ENCODE data around the gene CNPPD1. TPM values are rescaled to one million over a fixed set of nuclear protein-coding genes. Genes with fewer than 3 reads are reported as not detected.

CNPPD1 gene
- total RNA-seq, 3 donors from 2014 or later = 90.4 to 138 (median 110) TPM

- ATAC-seq (no peak), DNase-seq (no peak)
- Histone ChIP-seq H3K4me3 (no peak overlapping the region), H3K9me3 (no peaks in the 10 kb centered on the region), H3K4me1 (ENCODE audit: low read depth) (peaks cover 26% of the 10 kb centered on the region), H3K36me3 (ENCODE audit: low read depth) (no peaks in the 10 kb centered on the region)
- no peak for TF ChIP-seq CTCF (IDR thresholded peaks at IDR 0.05)
- intact Hi-C loops (cut with DNase I, micrococcal nuclease) = loop anchor here in 1 of 2 donors (10.0 kb wide), 1 partner anchor 51 kb away; the partner anchor contains the start of gene NHEJ1
Measured at GRCh38 chr2:219215871-219216534, 39.3 kb upstream of the CNPPD1 start.

- intact Hi-C loops (cut with DNase I, micrococcal nuclease) = loop anchor here in 1 of 2 donors (10.0 kb wide), 1 partner anchor 50 kb away; the partner anchor contains the start of gene NHEJ1
- Histone ChIP-seq H3K4me1 (ENCODE audit: low read depth) (peaks cover 26% of the 10 kb centered on the region), H3K9me3 (no peaks in the 10 kb centered on the region), H3K36me3 (ENCODE audit: low read depth) (no peaks in the 10 kb centered on the region), H3K4me3 (no peak overlapping the region)
- no peak for TF ChIP-seq CTCF (IDR thresholded peaks at IDR 0.05)
- ATAC-seq (no peak), DNase-seq (no peak)
Measured at GRCh38 chr2:219214786-219215185, 38.1 kb upstream of the CNPPD1 start.

GRCh38 chr2:219214141-219214540 lies 37.4 kb upstream of the CNPPD1 start:
- intact Hi-C loops (cut with DNase I, micrococcal nuclease) = loop anchor here in 1 of 2 donors (10.0 kb wide), 1 partner anchor 49 kb away; the partner anchor contains the start of gene NHEJ1
- DNase-seq (no peak), ATAC-seq (no peak)
- peaks cover 21% of the 10 kb centered on the region for H3K4me1 ChIP-seq (ENCODE audit: low read depth)
- H3K9me3 ChIP-seq = no peaks in the 10 kb centered on the region
- no peaks in the 10 kb centered on the region for H3K36me3 ChIP-seq (ENCODE audit: low read depth)
- H3K4me3 ChIP-seq = no peak overlapping the region
- no peak for TF ChIP-seq CTCF (IDR thresholded peaks at IDR 0.05)

- ATAC-seq = no peak
- no peak for TF ChIP-seq CTCF (IDR thresholded peaks at IDR 0.05)
- DNase-seq = no peak
- no peaks in the 10 kb centered on the region for H3K36me3 ChIP-seq (ENCODE audit: low read depth)
- intact Hi-C loops (cut with DNase I, micrococcal nuclease) = loop anchor here in 1 of 2 donors (10.0 kb wide), 1 partner anchor 49 kb away; the partner anchor contains the start of gene NHEJ1
- H3K4me1 ChIP-seq (ENCODE audit: low read depth) = peaks cover 16% of the 10 kb centered on the region
- no peak overlapping the region for H3K4me3 ChIP-seq
- H3K9me3 ChIP-seq = no peaks in the 10 kb centered on the region
Measured at GRCh38 chr2:219213486-219214071, 36.9 kb upstream of the CNPPD1 start.

GRCh38 chr2:219213026-219213415 lies 36.3 kb upstream of the CNPPD1 start:
- no peak for ATAC-seq
- DNase-seq = no peak
- TF ChIP-seq CTCF (IDR thresholded peaks at IDR 0.05) = no peak
- H3K4me1 ChIP-seq (ENCODE audit: low read depth) = peaks cover 15% of the 10 kb centered on the region
- intact Hi-C loops (cut with DNase I, micrococcal nuclease) = loop anchor here in 1 of 2 donors (10.0 kb wide), 1 partner anchor 48 kb away; the partner anchor contains the start of gene NHEJ1
- no peaks in the 10 kb centered on the region for H3K9me3 ChIP-seq
- no peaks in the 10 kb centered on the region for H3K36me3 ChIP-seq (ENCODE audit: low read depth)
- H3K4me3 ChIP-seq = no peak overlapping the region

Measured in mucosa of descending colon (tissue), 3 donors.